Suprapubic skin (tissue), 4 donors: ENCODE results near the gene PPP2R1B. TPM values are rescaled to one million over a fixed set of nuclear protein-coding genes. Genes with fewer than 3 reads are reported as not detected.
"Not testable (repeated sequence)": the region's sequence is repeated elsewhere in the genome, so short reads cannot be mapped to it uniquely, and the experiment has no call there.

Experiments used
- DNase-seq, 2 donors: peaks; one replicate each; pipeline ENCODE4 v3.0.0-alpha.2; 2019; ENCODE audit warnings: low spot score in 2 of 2
- H3K27ac ChIP-seq: fragments of 200-600 bp; sonication (generic); one replicate; pipeline ENCODE4 v1.5.1; 2019
- H3K27me3 ChIP-seq: fragments of 200-600 bp; sonication (generic); one replicate; pipeline ENCODE4 v1.5.1; 2019
- H3K36me3 ChIP-seq: fragments of 200-600 bp; sonication (generic); one replicate; pipeline ENCODE4 v1.5.1; 2019
- H3K4me1 ChIP-seq: fragments of 200-600 bp; sonication (generic); one replicate; pipeline ENCODE4 v1.5.1; 2019
- H3K4me3 ChIP-seq: fragments of 200-600 bp; sonication (generic); one replicate; pipeline ENCODE4 v1.5.1; 2019; ENCODE audit warnings: mild to moderate bottlenecking
- H3K9me3 ChIP-seq: fragments of 200-600 bp; sonication (generic); one replicate; pipeline ENCODE4 v1.5.1; 2019
- EP300 ChIP-seq: sonication (generic); formaldehyde crosslinking; IDR thresholded peaks from one replicate; pipeline ENCODE4 v1.6.1; 2017; ENCODE audit warnings: antibody characterized with exemption
- POLR2A ChIP-seq, 2 donors: fragments of 450-650 bp; IDR thresholded peaks; one replicate each; pipeline ENCODE4 v1.6.1; 2017; ENCODE audit warnings: antibody characterized with exemption in 2 of 2, mild to moderate bottlenecking in 2 of 2, moderate library complexity in 2 of 2
- POLR2AphosphoS5 ChIP-seq, 3 donors: sonication (generic); formaldehyde crosslinking; IDR thresholded peaks; one replicate each; pipeline ENCODE4 v1.6.1; 2017; ENCODE audit warnings: antibody characterized with exemption in 3 of 3
- WGBS: methylation state at CpG from one replicate; pipeline ENCODE4 v1.1.5; 2018; 5-methylcytosine and 5-hydroxymethylcytosine counted together
- total RNA-seq, 4 donors: library from RNA; depleted of rRNA; stranded (reverse); fragments of >200 nt; gene quantifications; one replicate each; pipeline ENCODE4 v1.1.0, GENCODE V29; 2016
- TF ChIP-seq, protein P1 (sequence below), 2 donors: fragments of 200-600 bp in 1 of 2; fragments of 450-650 bp in 1 of 2; sonication (generic) in 1 of 2; IDR thresholded peaks; one replicate each; pipeline ENCODE4 v1.5.1; 2016 to 2019; ENCODE audit warnings: antibody characterized with exemption in 2 of 2, mild to moderate bottlenecking in 1 of 2, moderate library complexity in 1 of 2

Gene PPP2R1B
- total RNA-seq, 4 donors from 2014 or later = 27.9 to 39.8 (median 31.8) TPM

DNA sequence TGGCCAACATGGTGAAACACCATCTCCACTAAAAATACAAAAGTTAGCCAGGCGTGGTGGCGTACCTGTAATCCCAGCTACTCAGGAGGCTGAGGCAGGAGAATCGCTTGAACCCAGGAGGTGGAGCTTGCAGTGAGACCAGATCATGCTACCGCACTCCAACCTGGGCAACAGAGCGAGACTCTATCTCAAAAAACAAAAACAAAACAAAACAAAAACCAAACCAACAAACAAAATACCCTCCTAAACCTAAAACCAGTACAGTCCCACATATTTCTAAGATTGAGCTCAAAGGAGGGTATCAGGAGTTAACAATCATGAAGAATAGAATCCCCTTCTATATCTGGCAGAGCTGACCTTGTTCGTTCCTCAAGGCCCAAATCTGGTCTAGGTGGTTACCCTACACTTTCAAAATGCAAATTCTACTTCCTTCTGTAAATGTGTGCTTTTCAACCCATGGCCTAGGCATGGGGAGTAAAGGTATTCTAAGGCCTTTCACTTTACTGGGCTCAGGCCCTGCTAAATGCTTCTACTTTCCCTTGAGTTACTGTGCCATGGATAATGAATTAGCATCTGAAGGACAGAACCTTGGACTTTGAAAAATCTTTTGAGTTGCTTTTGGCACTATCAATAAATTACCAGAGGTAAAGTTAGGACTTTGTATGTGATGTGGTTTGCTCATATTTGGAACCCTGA lies 10.4 kb upstream of the PPP2R1B start:
- no peak for TF ChIP-seq POLR2AphosphoS5 (IDR thresholded peaks at IDR 0.05)
- TF ChIP-seq, protein P1, sequence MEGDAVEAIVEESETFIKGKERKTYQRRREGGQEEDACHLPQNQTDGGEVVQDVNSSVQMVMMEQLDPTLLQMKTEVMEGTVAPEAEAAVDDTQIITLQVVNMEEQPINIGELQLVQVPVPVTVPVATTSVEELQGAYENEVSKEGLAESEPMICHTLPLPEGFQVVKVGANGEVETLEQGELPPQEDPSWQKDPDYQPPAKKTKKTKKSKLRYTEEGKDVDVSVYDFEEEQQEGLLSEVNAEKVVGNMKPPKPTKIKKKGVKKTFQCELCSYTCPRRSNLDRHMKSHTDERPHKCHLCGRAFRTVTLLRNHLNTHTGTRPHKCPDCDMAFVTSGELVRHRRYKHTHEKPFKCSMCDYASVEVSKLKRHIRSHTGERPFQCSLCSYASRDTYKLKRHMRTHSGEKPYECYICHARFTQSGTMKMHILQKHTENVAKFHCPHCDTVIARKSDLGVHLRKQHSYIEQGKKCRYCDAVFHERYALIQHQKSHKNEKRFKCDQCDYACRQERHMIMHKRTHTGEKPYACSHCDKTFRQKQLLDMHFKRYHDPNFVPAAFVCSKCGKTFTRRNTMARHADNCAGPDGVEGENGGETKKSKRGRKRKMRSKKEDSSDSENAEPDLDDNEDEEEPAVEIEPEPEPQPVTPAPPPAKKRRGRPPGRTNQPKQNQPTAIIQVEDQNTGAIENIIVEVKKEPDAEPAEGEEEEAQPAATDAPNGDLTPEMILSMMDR (IDR thresholded peaks at IDR 0.05) = no peak
- TF ChIP-seq EP300 = no peak
- TF ChIP-seq POLR2A (IDR thresholded peaks at IDR 0.05) = no peak
- Histone ChIP-seq H3K27me3 (no peaks in the 10 kb centered on the region), H3K4me1 (peaks cover 2% of the 10 kb centered on the region), H3K36me3 (no peaks in the 10 kb centered on the region), H3K27ac (no peak overlapping the region), H3K9me3 (no peaks in the 10 kb centered on the region), H3K4me3 (no peak overlapping the region)
- no peak for DNase-seq
- whole genome bisulfite sequencing = 82% methylated on average over 6 of the region's 6 CpGs

DNA sequence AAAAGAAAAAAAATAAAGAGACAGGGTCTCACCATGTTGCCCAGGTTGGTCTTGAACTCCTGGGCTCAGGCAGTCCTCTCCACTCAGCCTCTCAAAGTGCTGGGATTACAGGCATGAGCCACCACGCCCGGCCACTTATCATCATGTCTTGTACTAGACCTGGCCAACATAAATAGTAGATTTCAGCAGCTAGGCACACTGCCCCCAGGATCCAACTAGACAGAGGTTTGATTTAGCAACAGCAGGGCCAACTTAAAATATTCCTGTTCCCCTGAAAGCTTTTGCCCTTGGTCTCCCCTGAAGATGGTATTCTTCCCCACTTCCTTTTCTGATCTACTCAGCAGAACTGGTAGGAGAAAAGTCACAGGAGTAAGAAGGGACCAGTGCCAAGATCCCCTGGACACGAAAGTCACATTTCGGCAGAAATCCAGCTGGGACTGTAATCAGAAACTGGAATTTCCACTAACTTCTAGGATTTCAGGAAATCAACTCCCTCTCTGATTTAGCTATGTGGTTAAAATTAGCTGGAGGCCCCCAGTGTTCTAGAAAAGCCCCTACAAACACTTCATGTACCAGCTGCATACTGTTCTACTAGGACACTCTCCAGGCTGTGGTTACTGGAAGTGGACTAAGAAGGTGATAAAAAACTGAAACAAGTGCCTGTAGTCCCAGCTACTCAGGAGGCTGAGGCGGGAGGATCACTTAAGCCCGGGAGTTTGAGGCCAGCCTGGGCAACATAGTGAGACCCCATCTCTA lies 8.9 kb upstream of the PPP2R1B start:
- Histone ChIP-seq H3K9me3 (no peaks in the 10 kb centered on the region), H3K4me1 (peaks cover 2% of the 10 kb centered on the region), H3K27ac (no peak overlapping the region), H3K36me3 (no peaks in the 10 kb centered on the region), H3K4me3 (no peak overlapping the region), H3K27me3 (no peaks in the 10 kb centered on the region)
- TF ChIP-seq POLR2A (IDR thresholded peaks at IDR 0.05) (no peak), EP300 (no peak), POLR2AphosphoS5 (IDR thresholded peaks at IDR 0.05) (no peak)
- TF ChIP-seq, protein P1 (IDR thresholded peaks at IDR 0.05) = no peak
- 71% methylated on average over 6 of the region's 6 CpGs for WGBS
- no peak for DNase-seq

DNA sequence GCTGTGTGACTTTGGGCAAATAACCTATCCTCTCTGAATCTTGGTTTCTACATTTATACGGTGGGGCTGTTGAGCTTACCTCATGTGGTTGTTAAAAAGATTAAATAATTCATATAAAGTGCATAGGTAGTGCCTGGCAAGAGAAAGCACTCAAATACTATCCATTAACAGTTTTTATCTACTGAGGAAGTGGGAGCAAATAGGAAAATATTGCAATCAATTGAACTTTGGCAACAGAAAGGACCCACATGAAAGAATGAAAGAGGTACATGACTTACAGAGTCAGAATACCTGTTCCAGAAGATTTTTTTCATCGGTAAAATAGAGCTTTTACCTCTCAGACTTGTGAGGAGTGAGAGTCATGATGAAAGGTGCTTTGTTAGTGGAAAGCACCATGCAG lies 6.3 kb upstream of the PPP2R1B start:
- 85% methylated on average over 2 of the region's 2 CpGs for WGBS
- TF ChIP-seq, protein P1 (IDR thresholded peaks at IDR 0.05) = no peak
- no peak for TF ChIP-seq POLR2A (IDR thresholded peaks at IDR 0.05)
- no peak for TF ChIP-seq EP300
- no peak for TF ChIP-seq POLR2AphosphoS5 (IDR thresholded peaks at IDR 0.05)
- no peak for DNase-seq
- Histone ChIP-seq H3K27me3 (no peaks in the 10 kb centered on the region), H3K36me3 (no peaks in the 10 kb centered on the region), H3K4me1 (peaks cover 2% of the 10 kb centered on the region), H3K4me3 (no peak overlapping the region), H3K9me3 (no peaks in the 10 kb centered on the region), H3K27ac (no peak overlapping the region)

DNA sequence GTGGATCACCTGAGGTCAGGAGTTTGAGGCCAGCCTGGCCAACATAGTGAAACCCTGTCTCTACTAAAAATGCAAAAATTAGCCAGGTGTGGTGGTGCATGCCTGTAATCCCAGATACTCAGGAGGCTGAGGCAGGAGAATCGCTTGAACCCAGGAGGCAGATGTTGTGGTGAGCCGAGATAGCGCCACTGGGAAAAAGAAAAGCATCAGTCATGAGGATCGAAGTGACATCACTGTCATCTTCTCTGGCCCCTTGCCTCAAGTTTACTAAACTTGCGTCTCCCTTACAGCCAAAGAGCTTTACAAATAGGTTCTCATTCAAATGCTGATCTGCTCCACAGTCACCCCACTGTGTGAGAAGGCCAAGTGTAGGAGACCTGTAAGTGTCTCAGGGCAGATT lies 5.0 kb upstream of the PPP2R1B start:
- H3K9me3 ChIP-seq = not testable (repeated sequence)

DNA sequence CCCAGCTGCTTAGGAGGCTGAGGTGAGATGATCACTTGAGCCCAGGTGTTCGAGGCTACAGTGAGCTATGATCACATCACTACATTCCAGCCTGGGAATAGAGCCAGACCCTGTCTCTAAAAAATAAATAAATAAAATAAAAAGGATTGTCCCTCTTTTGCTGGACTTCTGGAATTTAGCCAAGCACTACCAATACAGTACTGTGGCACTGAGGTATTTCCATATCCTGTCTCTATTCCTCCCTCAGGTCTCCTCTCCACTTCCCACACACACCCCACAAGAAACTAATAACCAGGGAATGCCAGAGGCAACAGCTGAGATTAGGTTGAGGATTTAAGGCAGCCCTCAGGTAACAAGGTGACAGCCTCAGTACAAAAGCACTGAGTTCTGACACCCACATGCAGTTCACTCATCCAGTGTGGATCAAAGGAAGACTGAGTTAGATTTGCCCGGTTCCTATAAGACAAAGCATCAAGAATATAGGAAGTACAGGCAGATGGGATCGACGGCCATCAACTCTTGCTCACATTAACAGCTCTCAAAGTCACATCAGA lies 4.5 kb upstream of the PPP2R1B start:
- no peak for DNase-seq
- no peaks in the 10 kb centered on the region for H3K36me3 ChIP-seq
- TF ChIP-seq POLR2AphosphoS5 (IDR thresholded peaks at IDR 0.05) (no peak), POLR2A (IDR thresholded peaks at IDR 0.05) (no peak), EP300 (no peak)
- TF ChIP-seq, protein P1 (IDR thresholded peaks at IDR 0.05) = no peak
- 80% methylated on average over 4 of the region's 4 CpGs for WGBS
- H3K4me3 ChIP-seq = no peak overlapping the region
- H3K27ac ChIP-seq = no peak overlapping the region
- peaks cover 10% of the 10 kb centered on the region for H3K4me1 ChIP-seq
- no peaks in the 10 kb centered on the region for H3K9me3 ChIP-seq
- H3K27me3 ChIP-seq = no peaks in the 10 kb centered on the region

More for the DNA sequence above, 5.0 kb upstream of the PPP2R1B start:
- 88% methylated on average over 5 of the region's 5 CpGs for WGBS
- H3K27me3 ChIP-seq, H3K4me1 ChIP-seq, H3K36me3 ChIP-seq, H3K27ac ChIP-seq, H3K4me3 ChIP-seq, DNase-seq: not testable (repeated sequence)
